NCI-H187 treated with DMSO at 0.1 percent for 48 hours (cell line): ENCODE measurements around the gene SLC26A1.

ENCODE experiments used
- DNase-seq: peaks from one replicate; lab custom pipeline; 2025; lab: John Stamatoyannopoulos, UW

The SLC26A1 gene

DNA sequence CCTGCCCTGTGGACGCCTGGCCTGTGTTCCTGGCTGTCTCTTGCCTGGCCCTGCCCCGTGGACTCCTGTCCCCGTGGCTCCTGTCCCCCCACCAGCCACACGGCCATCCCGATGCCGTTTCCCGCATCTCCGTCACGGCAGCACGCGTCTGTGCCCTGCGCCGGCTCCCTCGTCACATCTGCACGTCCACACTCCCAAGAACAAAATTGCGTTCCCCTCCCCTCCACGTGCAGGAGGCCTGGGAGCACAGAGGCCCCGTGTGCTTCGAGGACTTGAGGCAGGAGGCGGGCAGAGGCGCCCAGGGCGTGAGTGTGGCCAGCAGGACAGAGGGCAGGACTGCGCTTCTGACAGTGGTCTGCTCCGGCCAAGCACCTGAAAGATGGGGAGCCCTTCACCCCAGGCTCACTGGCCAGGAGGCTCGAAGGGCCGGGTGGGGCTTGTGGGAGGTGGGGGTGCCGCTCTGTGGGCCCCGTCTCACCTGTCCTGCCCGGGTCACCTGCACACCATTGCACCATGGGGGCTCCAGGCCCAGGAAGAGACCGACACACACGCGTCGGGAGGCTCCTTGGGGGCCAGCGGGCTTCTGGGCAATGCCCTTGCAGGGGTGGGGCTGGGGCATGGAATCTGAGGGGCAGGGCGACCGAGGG, 35.5 kb upstream of the SLC26A1 start:
- no peak for DNase-seq

DNA sequence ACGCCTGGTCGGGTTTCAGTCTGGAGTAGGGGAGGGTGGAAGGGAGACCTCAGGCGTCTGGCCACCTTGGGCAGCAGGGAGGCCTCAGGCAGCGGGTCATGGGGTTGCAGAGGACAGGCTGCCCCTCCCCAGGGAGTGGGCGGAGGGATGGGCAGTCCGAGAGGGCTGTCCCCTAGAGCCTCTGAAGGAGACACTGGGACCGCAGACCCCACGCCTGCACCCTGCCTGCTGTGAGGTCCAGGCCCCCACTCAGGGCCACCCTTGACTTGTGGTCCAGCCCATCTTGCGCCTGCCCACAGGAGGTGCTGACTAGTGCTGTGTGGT, 34.7 kb upstream of the SLC26A1 start:
- DNase-seq: no peak

DNA sequence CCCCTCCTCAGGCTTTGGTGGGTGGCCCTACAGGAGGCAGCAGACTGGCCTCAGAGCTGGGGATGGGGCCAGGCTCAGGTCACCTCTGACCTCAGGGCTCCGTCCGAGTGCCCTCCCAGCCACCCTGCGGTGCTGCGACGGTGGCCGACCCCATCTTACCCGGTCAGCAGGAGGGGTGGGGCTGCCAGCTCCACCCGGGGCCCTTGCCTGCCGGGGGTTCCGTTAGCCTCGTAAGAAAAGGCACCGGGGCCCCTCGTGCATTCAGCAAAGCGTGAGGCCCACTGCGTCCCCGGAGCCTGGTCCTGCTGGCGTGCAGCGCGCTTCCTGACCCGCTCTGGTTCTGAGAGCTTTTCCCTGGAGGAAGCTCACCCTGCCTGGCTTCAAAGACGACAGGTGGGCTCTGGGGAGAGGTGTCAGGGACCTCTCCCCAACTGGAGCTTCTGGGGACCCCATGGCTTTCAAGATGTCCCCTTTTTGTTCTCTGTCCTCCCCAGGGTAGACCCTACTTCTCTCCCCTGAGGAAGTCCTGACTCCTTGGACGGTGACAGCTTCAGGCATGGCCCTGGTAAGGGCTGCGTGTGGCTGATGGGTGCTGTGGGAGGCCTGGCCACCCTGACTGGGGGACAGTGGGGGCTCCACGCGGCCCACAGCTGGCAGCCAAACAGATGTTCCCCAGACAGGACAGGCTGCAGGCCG, 34.2 kb upstream of the SLC26A1 start:
- no peak for DNase-seq

DNA sequence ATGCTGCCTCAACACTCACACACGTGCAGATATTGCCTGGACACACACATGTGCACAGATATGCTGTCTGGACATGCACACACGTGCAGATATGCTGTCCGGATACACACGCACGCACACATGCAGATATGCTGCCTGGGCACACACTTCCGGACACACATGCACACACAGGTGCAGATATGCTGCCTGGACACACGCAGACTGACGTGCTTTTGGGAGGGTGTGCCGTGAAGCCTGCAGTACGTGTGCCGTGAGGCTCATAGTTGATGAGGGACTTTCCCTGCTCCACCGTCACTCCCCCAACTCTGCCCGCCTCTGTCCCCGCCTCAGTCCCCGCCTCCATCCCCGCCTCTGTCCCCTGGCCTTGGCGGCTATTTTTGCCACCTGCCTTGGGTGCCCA, 32.9 kb upstream of the SLC26A1 start:
- no peak for DNase-seq

DNA sequence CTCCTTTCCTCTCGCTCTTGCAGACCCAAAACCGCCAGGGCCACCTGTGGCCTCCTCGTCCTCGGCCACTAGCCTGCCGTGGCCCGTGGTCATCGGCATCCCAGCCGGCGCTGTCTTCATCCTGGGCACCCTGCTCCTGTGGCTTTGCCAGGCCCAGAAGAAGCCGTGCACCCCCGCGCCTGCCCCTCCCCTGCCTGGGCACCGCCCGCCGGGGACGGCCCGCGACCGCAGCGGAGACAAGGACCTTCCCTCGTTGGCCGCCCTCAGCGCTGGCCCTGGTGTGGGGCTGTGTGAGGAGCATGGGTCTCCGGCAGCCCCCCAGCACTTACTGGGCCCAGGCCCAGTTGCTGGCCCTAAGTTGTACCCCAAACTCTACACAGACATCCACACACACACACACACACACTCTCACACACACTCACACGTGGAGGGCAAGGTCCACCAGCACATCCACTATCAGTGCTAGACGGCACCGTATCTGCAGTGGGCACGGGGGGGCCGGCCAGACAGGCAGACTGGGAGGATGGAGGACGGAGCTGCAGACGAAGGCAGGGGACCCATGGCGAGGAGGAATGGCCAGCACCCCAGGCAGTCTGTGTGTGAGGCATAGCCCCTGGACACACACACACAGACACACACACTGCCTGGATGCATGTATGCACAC, 31.8 kb upstream of the SLC26A1 start:
- DNase-seq: no peak

DNA sequence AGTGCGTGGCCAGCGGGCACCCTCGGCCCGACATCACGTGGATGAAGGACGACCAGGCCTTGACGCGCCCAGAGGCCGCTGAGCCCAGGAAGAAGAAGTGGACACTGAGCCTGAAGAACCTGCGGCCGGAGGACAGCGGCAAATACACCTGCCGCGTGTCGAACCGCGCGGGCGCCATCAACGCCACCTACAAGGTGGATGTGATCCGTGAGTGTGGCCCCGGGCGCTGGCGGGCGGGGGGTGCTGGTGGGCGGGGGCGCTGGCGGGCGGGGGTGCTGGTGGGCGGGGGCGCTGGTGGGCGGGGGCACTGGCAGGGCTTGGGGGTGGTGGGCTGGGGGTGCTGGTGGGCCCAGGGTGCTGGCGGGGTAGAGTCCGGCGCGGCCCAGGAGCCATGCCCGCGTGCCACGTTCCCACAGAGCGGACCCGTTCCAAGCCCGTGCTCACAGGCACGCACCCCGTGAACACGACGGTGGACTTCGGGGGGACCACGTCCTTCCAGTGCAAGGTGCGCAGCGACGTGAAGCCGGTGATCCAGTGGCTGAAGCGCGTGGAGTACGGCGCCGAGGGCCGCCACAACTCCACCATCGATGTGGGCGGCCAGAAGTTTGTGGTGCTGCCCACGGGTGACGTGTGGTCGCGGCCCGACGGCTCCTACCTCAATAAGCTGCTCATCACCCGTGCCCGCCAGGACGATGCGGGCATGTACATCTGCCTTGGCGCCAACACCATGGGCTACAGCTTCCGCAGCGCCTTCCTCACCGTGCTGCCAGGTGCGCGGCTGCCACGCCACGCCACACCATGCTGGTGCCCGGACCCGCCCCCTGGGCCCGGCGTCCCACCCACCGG, 30.9 kb upstream of the SLC26A1 start:
- DNase-seq: no peak

DNA sequence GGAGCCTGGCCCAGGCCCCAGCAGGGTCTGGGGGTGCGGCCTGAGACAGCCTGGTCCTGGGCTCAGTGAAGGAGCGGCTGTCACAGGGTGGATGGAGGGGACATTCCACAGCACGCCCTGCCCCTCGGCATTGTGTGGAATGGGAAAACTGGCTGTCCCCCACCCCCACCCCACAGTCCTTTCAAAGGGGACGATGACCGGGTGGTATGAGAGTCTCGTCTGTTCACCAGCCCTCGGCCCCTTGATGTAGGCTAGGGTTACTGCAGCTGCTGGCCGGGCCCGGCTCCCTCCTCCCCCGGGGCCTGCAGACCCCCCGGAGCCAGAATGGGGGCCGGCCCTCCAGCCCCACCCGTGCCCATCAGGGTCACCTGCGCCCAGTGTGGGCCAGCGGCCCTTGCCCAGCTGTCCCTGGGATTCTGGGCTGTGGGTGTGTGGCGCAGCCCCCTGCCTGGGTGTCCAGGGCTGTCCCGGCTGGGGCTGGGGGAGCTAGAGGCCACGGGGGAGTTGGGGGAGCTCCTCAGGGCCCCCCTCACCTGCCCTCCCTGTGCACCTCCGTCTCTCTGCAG, 30.0 kb upstream of the SLC26A1 start:
- DNase-seq: no peak

DNA sequence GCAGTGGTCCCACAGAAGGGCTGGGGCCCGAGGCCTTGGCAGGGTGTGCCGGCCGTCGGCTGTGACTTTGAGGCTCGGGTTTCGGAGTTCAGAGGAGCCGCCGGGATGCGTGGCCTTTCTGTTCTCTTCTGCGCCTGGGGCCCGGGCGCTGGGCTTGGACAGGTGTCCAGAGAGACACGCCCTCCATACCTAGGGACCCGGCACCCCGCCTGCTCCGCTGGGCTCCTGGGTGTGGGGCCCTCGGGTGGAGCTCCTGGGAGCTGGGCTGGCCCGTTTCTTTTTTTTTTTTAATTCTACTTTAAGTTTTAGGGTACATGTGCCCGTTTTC, 29.5 kb upstream of the SLC26A1 start:
- no peak for DNase-seq

DNA sequence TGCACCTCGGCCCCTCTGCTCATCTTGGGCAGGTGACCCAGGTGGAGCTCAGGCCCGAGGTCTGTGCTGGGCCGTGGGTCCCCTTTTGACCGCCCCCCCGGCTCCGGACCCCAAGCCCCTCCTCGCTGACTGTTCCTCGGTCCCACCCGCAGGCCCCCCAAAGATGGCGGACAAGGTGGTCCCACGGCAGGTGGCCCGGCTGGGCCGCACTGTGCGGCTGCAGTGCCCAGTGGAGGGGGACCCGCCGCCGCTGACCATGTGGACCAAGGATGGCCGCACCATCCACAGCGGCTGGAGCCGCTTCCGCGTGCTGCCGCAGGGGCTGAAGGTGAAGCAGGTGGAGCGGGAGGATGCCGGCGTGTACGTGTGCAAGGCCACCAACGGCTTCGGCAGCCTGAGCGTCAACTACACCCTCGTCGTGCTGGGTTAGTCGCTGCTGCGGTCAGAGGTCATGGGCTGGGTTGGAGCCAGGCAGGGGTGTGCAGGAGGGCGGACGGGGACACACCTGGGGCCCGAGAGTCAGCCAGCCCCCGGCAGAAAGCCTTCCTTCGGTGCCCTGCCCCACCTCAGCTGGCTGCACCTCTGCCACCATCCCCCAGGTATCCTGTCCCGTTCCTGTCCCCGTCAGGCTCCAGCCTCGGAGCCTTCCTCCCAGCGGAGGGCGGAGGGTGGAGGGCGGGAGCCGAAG, 29.0 kb upstream of the SLC26A1 start:
- DNase-seq: no peak

DNA sequence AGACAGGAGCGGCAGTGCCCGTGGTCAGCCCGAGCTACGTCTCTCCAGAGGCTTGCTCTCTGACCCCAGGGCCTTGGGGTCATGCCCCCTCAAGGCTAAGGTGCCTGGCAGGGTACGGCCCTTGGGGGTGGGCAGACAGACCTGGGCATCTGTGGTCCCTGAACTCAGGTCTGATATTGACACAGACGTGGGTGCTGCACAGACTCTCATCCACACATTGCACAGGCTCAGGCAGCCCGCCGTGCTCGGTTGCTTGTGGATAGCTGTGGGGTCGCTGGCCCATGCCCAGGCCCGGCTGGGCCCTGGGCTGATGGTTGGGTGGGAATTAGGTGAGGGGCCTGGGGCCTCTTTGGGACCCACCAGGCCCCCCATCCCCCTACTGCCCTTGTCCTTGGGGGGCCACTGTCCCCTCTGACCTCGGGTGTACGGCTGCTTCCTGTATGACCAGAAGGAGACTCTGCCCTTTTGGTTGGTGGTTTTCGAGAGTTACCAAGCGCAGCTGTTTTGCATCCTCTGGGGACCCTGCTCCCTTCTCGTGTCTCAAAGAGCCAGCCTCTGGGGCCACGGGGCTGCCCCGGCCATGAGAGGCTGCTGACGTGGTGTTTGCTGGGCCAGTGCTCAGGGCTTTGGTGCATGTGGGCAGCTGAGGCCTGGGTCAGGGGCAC, 28.3 kb upstream of the SLC26A1 start:
- DNase-seq: no peak

DNA sequence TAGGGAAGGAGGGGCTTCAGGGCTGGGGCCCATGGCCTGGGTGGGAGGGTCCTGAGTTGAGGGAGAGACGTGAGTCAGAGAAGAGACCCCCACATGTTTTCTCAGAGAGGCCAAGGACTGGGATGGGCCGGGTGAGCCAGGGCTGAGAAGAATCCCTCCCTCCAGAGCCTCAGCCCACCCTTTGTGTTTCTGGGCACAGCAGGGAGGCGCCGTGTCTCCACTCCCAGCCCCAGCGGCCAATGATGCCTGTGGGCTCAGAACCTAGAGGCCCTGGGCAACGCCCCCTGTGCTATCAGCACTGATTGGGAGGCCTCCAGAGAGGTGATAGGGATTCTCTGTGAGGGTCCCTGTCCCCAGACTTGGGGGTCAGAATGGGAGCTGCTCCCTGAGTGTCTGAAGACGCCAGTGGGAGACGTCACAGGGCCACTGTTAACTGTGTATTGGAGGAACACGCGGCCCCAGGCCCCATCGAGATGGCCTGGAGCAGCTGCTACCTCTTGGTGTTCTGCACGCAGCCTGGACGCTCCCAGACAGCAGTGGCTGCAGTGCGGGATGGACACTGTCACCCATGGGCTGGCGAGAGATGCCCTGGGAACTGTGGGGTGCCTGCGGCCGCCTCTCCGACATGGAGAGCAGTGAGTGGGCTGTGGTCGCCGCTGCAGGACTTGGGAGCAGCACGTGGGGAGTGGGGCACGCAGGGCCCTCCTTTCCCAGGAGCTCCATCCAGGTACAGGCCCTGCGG, 26.7 kb upstream of the SLC26A1 start:
- no peak for DNase-seq

DNA sequence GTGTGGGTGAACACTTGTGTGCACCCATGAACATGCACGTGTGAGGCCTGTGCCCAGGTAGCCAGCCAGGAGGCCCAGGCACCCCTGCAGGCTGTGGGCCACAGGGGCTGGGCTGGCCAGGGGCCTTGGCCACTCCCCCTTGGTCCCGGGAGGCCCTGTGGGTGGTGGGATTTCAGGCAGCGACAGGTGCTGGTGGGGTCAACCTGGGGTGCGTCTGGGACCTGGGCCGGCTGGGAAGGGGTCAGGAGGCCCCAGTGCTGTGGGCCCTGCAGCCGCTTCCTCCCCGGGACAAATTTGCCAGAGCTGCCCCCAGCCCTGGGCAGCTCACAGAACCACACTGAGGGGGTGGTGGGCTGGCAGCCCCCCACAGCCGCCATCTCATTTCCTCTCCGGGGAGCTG, 26.1 kb upstream of the SLC26A1 start:
- DNase-seq: no peak

DNA sequence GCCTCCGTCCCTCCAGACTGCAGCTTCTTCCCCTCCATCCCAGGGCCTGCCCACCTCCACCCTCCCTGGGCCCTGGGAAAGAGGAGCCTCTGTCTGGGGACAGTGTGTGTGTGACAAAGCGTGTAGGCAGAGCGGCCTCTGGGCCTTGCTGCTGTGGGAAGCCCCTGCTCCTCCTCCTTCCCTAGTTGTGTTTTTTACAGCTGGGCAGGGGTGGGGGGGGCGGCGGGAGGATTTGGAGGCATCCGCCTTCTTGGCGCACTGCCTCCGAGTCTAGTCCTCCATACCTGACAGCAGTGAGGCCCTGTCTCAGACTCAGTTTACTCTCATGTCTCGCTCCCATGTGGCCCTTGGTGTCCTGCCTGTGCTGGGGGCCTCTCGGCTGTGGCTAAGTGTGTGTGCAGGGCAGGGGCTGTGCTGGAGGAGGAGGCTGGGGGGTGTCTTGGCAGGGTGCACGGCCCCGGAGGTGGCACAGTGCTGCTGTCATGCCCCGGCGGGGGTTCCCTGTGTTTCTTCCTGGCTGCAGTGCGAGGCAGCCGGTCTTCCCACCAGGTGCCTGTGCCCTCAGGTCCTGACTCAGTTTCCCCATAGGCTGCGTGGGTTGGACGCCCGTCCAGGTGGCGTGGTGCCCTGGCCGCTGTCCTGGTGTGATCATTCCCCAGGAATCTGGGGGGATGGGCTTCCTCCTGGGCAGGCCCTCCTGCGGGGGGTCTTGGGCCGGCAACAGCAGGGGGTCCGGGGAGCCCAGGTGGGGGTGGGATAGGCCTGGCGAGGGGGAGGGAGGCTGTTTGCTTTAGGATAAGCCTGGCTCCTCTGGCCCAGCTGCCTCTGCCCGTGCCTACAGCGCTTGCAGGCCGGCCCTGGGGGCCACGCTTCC, 25.2 kb upstream of the SLC26A1 start:
- DNase-seq: no peak

DNA sequence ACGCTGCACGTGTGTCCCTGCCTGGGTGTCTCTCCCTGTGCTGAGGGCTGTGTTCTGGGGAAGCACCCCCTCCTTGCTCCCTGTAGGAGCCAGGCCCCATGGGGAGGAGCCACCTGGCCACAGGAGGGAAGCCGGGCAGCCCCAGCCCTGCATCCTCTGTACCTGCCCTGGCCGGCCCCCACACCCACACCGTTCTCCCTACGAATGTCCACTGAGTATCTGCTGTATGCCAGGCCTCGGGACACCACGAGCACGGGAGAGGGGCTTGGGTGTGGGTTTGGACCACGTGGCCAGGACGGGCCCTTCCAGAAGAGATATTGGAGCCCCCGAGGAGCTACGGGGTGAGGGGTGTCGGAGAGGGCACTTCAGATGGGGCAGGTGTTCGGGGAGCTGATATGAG, 24.5 kb upstream of the SLC26A1 start:
- DNase-seq: no peak

DNA sequence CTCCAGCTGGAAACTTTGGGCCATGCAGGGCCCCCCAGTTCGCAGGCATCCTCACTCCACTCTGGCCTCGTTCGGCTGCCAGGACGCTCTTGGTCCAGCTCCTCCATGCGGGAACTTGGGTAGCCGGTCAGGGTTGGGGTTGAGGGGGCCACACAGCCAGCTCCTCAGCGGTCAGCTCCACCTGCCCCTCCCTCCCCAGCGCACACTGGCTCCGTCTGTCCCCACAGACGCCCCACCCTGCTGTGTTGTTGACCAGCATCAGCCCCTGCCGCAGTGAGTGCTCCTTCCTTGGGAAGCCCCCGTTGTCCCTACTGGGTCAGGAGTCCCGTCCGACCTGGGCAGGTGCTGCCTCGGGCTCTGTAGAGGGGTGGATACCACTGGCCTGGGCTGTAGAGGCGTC, 24.0 kb upstream of the SLC26A1 start:
- DNase-seq: no peak

DNA sequence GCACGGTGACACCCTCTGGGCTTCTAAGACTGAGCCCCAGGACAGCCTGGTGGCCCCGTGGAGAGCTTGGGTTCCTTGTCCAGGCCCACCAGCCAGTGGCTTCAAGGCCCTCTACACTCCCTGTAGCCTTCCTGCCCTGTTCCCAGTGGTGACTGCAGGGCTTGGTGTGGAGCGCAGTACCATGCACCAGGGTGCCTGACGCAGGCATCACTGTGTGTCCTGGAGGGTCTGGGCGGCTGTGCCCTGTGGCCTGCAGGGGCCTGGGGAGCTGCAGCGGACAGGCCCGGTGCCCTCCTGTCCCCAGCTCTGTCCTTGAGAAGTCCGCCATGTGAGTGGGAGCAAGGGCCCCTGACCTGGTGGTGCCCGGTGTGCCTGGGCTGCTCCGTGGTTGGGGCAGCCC, 22.5 kb upstream of the SLC26A1 start:
- no peak for DNase-seq

DNA sequence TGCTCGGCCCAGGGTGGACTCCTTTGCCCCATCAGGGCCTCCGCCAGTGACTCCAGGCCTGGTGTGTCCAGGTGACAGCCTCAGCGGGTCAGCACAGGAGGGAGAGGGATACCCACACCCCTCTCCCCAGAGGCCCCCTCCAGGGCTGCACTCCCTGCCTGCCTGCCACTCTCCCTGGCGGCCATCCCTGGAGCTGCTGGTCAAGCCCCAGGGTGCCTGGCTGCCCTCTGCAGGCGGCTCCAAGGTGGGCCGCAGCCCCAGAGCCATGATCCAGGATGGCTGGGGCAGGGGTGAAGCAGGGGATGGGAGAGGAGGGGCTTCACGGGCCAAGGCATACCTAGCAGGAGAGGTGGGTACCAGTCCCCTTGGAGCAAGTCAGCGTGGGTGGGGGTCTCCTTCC, 22.0 kb upstream of the SLC26A1 start:
- no peak for DNase-seq

DNA sequence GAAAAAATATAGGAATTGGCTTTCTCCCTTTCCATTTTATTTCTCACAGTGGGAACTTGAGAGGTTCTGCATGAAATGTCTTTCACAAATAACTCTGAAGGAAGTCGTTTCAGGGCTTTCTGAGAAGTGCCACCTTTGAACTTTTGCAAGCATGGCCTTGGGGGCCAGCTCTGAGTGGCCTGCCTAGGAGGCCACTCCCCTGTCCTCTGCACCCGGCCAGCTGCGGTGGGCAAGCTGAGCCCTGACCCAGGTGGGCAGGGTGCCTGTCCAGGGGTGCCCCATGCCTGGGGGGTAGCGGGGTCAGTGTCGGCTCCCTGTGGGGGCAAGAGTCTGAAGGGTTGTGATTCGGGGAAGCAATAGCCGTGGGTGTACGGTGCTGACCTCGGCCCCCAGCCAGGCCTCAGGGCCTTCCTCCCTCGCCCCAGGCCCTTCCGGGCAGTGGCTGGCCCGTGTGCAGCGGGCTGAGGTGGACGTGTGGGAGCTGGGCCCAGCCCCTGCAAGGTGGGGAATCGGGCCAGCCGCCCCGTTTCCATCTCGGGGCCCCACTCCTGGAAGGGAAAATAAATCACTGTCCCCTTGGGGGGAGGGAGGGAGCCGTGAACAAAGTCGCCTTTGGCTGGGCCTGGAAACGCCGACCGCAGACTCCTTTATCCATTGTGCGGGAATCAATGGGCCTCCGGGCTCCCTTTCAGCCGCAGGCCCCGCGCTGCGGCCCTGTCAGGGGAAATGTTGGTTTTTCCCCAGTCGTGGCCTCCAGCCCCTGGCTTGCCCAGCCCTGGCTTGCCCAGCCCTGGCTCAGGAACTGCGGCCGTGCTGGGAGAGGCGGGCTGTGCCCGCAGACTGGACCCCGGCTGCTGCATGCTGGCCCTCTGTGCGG, 21.3 kb upstream of the SLC26A1 start:
- no peak for DNase-seq
